ENCODE measurements around the gene PLEKHG2. TPM values are rescaled to one million over a fixed set of nuclear protein-coding genes. Genes with fewer than 3 reads are reported as not detected.

PLEKHG2 gene
- total and polyA plus RNA-seq, 9 of the 15 experiments (the other 6 are each of a cell fraction or from before 2014, with no cell fraction given), result 0.98 to 45.7 (median 9.8) TPM

DNA sequence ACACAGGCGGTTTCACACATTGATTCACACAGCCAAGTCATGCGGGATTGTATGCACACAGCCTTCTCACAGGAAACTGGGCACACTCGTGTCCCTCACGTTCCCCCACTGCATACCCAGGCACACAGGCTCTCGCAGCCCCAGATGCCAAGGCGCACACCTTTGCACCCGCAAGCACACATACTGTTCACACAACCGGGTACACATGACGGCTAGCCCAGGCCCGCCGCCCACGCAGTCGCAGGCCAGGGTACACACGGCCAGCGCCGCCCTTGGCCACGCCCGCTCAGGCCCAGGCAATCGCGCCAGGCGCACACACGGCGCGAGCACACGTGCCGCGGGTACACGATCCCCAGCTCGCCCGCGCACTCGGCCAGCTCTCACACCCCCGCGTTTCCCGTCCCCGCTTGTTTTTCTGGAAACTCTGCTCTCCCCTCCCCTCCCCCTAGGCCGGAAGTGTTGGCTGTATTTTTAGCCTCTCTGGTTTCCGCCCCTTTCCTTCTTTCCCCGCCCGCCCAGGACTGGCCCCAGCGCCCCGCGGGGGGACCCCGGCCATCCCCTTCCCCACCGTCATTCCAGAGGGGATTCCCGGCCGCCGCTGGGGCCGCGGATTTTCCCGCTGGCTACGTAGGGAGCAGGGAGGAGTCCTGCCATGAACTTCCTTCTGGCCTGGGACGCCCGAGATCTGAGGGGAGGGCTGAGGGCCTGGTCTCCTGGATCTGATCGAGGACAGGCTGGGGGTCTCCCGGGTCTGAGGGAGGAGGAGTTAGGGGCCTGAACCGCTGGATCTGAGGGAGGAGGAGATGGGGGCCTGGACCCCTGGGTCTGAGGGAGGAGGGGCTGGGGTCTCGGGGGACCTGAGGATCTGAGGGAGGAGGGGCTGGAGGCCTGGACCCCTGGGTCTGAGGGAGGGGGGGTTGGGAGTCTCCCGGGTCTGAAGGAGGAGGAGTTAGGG, 9.8 kb upstream of the PLEKHG2 start (continued):
- TF ChIP-seq, protein P1, sequence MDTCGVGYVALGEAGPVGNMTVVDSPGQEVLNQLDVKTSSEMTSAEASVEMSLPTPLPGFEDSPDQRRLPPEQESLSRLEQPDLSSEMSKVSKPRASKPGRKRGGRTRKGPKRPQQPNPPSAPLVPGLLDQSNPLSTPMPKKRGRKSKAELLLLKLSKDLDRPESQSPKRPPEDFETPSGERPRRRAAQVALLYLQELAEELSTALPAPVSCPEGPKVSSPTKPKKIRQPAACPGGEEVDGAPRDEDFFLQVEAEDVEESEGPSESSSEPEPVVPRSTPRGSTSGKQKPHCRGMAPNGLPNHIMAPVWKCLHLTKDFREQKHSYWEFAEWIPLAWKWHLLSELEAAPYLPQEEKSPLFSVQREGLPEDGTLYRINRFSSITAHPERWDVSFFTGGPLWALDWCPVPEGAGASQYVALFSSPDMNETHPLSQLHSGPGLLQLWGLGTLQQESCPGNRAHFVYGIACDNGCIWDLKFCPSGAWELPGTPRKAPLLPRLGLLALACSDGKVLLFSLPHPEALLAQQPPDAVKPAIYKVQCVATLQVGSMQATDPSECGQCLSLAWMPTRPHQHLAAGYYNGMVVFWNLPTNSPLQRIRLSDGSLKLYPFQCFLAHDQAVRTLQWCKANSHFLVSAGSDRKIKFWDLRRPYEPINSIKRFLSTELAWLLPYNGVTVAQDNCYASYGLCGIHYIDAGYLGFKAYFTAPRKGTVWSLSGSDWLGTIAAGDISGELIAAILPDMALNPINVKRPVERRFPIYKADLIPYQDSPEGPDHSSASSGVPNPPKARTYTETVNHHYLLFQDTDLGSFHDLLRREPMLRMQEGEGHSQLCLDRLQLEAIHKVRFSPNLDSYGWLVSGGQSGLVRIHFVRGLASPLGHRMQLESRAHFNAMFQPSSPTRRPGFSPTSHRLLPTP (IDR thresholded peaks at IDR 0.05; ENCODE audit: borderline replicate concordance, extremely low read depth, insufficient read length), result no peak
- TF ChIP-seq OTX1 (CRISPR knock-in tag; IDR thresholded peaks at IDR 0.05), result no peak; the same call in 1 of the 2 replicates
- TF ChIP-seq, protein P2, sequence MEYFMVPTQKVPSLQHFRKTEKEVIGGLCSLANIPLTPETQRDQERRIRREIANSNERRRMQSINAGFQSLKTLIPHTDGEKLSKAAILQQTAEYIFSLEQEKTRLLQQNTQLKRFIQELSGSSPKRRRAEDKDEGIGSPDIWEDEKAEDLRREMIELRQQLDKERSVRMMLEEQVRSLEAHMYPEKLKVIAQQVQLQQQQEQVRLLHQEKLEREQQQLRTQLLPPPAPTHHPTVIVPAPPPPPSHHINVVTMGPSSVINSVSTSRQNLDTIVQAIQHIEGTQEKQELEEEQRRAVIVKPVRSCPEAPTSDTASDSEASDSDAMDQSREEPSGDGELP (CRISPR knock-in tag; IDR thresholded peaks at IDR 0.05; ENCODE audit: borderline replicate concordance), result peak; percentile 86
- no peak for TF ChIP-seq MAFG (tag; conservative IDR thresholded peaks at IDR 0.05)
- TF ChIP-seq ETV1 (tag; conservative IDR thresholded peaks at IDR 0.05; ENCODE audit: low read depth), result peak; percentile 92
- TF ChIP-seq TAF1 (IDR thresholded peaks at IDR 0.05; ENCODE audit: control insufficient read depth, extremely low read depth, insufficient read depth, low read length, severe bottlenecking), result no peak
- no peak for TF ChIP-seq STAT5B (CRISPR knock-in tag; IDR thresholded peaks at IDR 0.05)
- TF ChIP-seq GATAD2A (IDR thresholded peaks at IDR 0.05), result peak; percentile 89
- TF ChIP-seq, protein P3, sequence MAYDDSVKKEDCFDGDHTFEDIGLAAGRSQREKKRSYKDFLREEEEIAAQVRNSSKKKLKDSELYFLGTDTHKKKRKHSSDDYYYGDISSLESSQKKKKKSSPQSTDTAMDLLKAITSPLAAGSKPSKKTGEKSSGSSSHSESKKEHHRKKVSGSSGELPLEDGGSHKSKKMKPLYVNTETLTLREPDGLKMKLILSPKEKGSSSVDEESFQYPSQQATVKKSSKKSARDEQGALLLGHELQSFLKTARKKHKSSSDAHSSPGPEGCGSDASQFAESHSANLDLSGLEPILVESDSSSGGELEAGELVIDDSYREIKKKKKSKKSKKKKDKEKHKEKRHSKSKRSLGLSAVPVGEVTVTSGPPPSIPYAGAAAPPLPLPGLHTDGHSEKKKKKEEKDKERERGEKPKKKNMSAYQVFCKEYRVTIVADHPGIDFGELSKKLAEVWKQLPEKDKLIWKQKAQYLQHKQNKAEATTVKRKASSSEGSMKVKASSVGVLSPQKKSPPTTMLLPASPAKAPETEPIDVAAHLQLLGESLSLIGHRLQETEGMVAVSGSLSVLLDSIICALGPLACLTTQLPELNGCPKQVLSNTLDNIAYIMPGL (CRISPR knock-in tag; IDR thresholded peaks at IDR 0.05), result peak; percentile 31; the same call in 1 of the 2 replicates
- no peak for TF ChIP-seq EWSR1 (IDR thresholded peaks at IDR 0.05; ENCODE audit: borderline replicate concordance, low read depth, partially characterized antibody)
- TF ChIP-seq ILK (tag; IDR thresholded peaks at IDR 0.05; ENCODE audit: borderline replicate concordance, low read depth), result no peak
- TF ChIP-seq, protein P4, sequence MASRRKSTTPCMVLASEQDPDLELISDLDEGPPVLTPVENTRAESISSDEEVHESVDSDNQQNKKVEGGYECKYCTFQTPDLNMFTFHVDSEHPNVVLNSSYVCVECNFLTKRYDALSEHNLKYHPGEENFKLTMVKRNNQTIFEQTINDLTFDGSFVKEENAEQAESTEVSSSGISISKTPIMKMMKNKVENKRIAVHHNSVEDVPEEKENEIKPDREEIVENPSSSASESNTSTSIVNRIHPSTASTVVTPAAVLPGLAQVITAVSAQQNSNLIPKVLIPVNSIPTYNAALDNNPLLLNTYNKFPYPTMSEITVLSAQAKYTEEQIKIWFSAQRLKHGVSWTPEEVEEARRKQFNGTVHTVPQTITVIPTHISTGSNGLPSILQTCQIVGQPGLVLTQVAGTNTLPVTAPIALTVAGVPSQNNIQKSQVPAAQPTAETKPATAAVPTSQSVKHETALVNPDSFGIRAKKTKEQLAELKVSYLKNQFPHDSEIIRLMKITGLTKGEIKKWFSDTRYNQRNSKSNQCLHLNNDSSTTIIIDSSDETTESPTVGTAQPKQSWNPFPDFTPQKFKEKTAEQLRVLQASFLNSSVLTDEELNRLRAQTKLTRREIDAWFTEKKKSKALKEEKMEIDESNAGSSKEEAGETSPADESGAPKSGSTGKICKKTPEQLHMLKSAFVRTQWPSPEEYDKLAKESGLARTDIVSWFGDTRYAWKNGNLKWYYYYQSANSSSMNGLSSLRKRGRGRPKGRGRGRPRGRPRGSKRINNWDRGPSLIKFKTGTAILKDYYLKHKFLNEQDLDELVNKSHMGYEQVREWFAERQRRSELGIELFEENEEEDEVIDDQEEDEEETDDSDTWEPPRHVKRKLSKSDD (conservative IDR thresholded peaks at IDR 0.05; ENCODE audit: low read length), result no peak
- peak; percentile 75 for TF ChIP-seq MXI1 (IDR thresholded peaks at IDR 0.05; ENCODE audit: low read depth, low read length)
- TF ChIP-seq FIP1L1 (IDR thresholded peaks at IDR 0.05; ENCODE audit: low read depth, low read length, poor library complexity, severe bottlenecking), result peak; percentile 45
- TF ChIP-seq CAMTA2 (CRISPR knock-in tag; conservative IDR thresholded peaks at IDR 0.05), result no peak
